GM12878 (cell line): ENCODE measurements around the gene FAM200A. TPM values are rescaled to one million over a fixed set of nuclear protein-coding genes. Genes with fewer than 3 reads are reported as not detected.

Source experiments
- ATAC-seq: fragments of 200-7000 bp; cut with Tn5 transposase; 3 replicates; pipeline ENCODE4 v1.9.1; 2020; ENCODE audit warnings: mild to moderate bottlenecking, moderate library complexity
- BruUV-seq: library from RNA; stranded (reverse); fragments of 400-500 nt; replicated peaks from 2 replicates; lab custom pipeline; 2021; lab: Mats Ljungman, UMichigan
- CTCF ChIA-PET: fragments of 300-600 bp; sonication (Branson Sonifier 250); formaldehyde crosslinking; extraction: SDS; loops from one replicate; lab custom pipeline; 2021; ENCODE audit warnings: inconsistent platforms; lab: Yijun Ruan, JAX
- POLR2A ChIA-PET: fragments of 350-600 bp; formaldehyde crosslinking; extraction: SDS; loops from one replicate; lab custom pipeline; 2021; ENCODE audit warnings: inconsistent platforms; lab: Charles Lee
- RAD21 ChIA-PET: fragments of 300-600 bp; sonication (Branson Sonifier 250); formaldehyde crosslinking; loops from one replicate; lab custom pipeline; 2023; ENCODE audit warnings: antibody characterized with exemption; ENCODE audit not compliant: unreplicated experiment; lab: Charles Lee
- SMC1A ChIA-PET: fragments of 300-600 bp; sonication (Branson Sonifier 250); formaldehyde crosslinking; loops from one replicate; lab custom pipeline; 2023; ENCODE audit not compliant: unreplicated experiment, uncharacterized antibody; lab: Charles Lee
- DNase-seq: peaks from one replicate; pipeline ENCODE4 v3.0.0-alpha.2; 2011; ENCODE audit warnings: low read depth, low spot score
- FAIRE-seq: peaks from 3 replicates; lab custom pipeline; 2011; peaks lifted over from hg19 to GRCh38; lab: Jason Lieb, UNC
- H2AFZ ChIP-seq: 2 replicates; pipeline ENCODE4 v1.6.0; 2011; ENCODE audit warnings: low read depth, low read length, control low read depth; ENCODE audit not compliant: control insufficient read depth
- H3K27ac ChIP-seq: 2 replicates; pipeline ENCODE4 v1.5.1; 2011; ENCODE audit warnings: control low read depth; ENCODE audit not compliant: control insufficient read depth, insufficient read depth
- H3K27me3 ChIP-seq, 2 experiments: replicated peaks in 1 of 2; 2 replicates each; pipeline versions ENCODE4 v1.6.0 to v1.6.1; 2011; ENCODE audit warnings: low read length in 1 of 2; ENCODE audit not compliant: control insufficient read depth in 2 of 2, insufficient read depth in 2 of 2
- H3K36me3 ChIP-seq, 2 experiments: 2 replicates each; pipeline ENCODE4 v1.5.1; 2011; ENCODE audit warnings: low read length in 1 of 2; ENCODE audit not compliant: control insufficient read depth in 2 of 2, insufficient read depth in 2 of 2
- H3K4me1 ChIP-seq: 2 replicates; pipeline ENCODE4 v1.6.1; 2011; ENCODE audit warnings: mild to moderate bottlenecking, low read length, moderate library complexity, mixed read lengths; ENCODE audit not compliant: control insufficient read depth, insufficient read depth
- H3K4me2 ChIP-seq: 2 replicates; pipeline ENCODE4 v1.6.0; 2011; ENCODE audit warnings: control low read depth; ENCODE audit not compliant: control insufficient read depth, insufficient read depth
- H3K4me3 ChIP-seq: fragments of 200-600 bp; sonication (generic); 2 replicates; pipeline ENCODE4 v1.5.1; 2016
- H3K79me2 ChIP-seq: 2 replicates; pipeline ENCODE4 v1.6.0; 2011; ENCODE audit warnings: low read length; ENCODE audit not compliant: control insufficient read depth, insufficient read depth
- H3K9ac ChIP-seq: 2 replicates; pipeline ENCODE4 v1.8.0; 2011; ENCODE audit warnings: low read length, control low read depth, mixed read lengths; ENCODE audit not compliant: control insufficient read depth, insufficient read depth
- H3K9me3 ChIP-seq: replicated peaks from 3 replicates; pipeline ENCODE4 v1.5.1; 2011; ENCODE audit warnings: mild to moderate bottlenecking, low read length; ENCODE audit not compliant: control insufficient read depth, insufficient read depth
- H4K20me1 ChIP-seq: 2 replicates; pipeline ENCODE4 v1.6.0; 2011; ENCODE audit not compliant: control insufficient read depth, insufficient read depth
- BCLAF1 ChIP-seq: fragments of 450-650 bp; IDR thresholded peaks from 2 replicates; pipeline ENCODE4 v1.6.1; 2017; ENCODE audit warnings: antibody characterized with exemption, mild to moderate bottlenecking, moderate library complexity
- CHD2 ChIP-seq: IDR thresholded peaks from 2 replicates; pipeline ENCODE4 v1.6.1; 2011; ENCODE audit warnings: low read depth, low read length, improper control_type of control experiment, borderline replicate concordance
- CHD4 ChIP-seq: fragments of 200-600 bp; sonication (generic); IDR thresholded peaks from 2 replicates; pipeline ENCODE4 v1.6.1; 2016; ENCODE audit warnings: mild to moderate bottlenecking
- EED ChIP-seq: sonication (generic); IDR thresholded peaks from 2 replicates; pipeline ENCODE4 v1.6.1; 2016; ENCODE audit warnings: antibody characterized with exemption, low read depth
- GABPA ChIP-seq: IDR thresholded peaks from 2 replicates; pipeline ENCODE4 v1.6.1; 2014; ENCODE audit warnings: antibody characterized with exemption, low read depth, mild to moderate bottlenecking, inconsistent platforms
- HDAC2 ChIP-seq: fragments of 200-600 bp; sonication (generic); IDR thresholded peaks from 2 replicates; pipeline ENCODE4 v1.6.1; 2017
- LARP7 ChIP-seq: fragments of 450-650 bp; IDR thresholded peaks from 2 replicates; pipeline ENCODE4 v1.6.1; 2017; ENCODE audit warnings: mild to moderate bottlenecking
- MEF2B ChIP-seq: fragments of 450-650 bp; IDR thresholded peaks from 2 replicates; pipeline ENCODE4 v1.6.1; 2018; ENCODE audit warnings: mild to moderate bottlenecking, moderate library complexity; ENCODE audit not compliant: partially characterized antibody, poor library complexity, severe bottlenecking
- MTA2 ChIP-seq: fragments of 450-650 bp; IDR thresholded peaks from 2 replicates; pipeline ENCODE4 v1.6.1; 2016; ENCODE audit warnings: low read depth, mild to moderate bottlenecking, moderate library complexity
- MTA3 ChIP-seq: IDR thresholded peaks from 2 replicates; pipeline ENCODE4 v1.6.1; 2012; ENCODE audit warnings: low read length, inconsistent platforms, borderline replicate concordance
- POU2F2 ChIP-seq: IDR thresholded peaks from 3 replicates; pipeline ENCODE4 v1.6.1; 2011; ENCODE audit warnings: low read depth, mild to moderate bottlenecking, low read length, borderline replicate concordance
- RCOR1 ChIP-seq: conservative IDR thresholded peaks from 2 replicates; pipeline ENCODE4 v1.6.1; 2012; ENCODE audit warnings: low read depth, low read length, improper control_type of control experiment
- RFX5 ChIP-seq: IDR thresholded peaks from 2 replicates; pipeline ENCODE4 v1.6.1; 2011; ENCODE audit warnings: low read depth, low read length, improper control_type of control experiment
- SMAD1 ChIP-seq: fragments of 450-650 bp; IDR thresholded peaks from 2 replicates; pipeline ENCODE4 v1.6.1; 2018; ENCODE audit warnings: mild to moderate bottlenecking, low read depth; ENCODE audit not compliant: partially characterized antibody
- TCF7 ChIP-seq: IDR thresholded peaks from 2 replicates; pipeline ENCODE4 v1.6.1; 2014; ENCODE audit warnings: antibody characterized with exemption, borderline replicate concordance
- ZZZ3 ChIP-seq: IDR thresholded peaks from 2 replicates; pipeline ENCODE4 v1.6.1; 2011; ENCODE audit warnings: low read depth; ENCODE audit not compliant: control insufficient read depth, insufficient read length
- WGBS: methylation state at CpG from one replicate; pipeline ENCODE4 v1.1.6; 2016; ENCODE audit warnings: low lambda C conversion rate; ENCODE audit not compliant: insufficient replicate concordance, insufficient coverage; ENCODE audit errors: missing lambda C conversion rate; 5-methylcytosine and 5-hydroxymethylcytosine counted together
- in situ Hi-C: fragments of 300-500 bp; cut with MboI; formaldehyde crosslinking; loops from 9 replicates; pipeline ENCODE4 v1.14.3; 2018; ENCODE audit warnings: mixed read lengths
- intact Hi-C: fragments of 100-400 bp; cut with micrococcal nuclease; formaldehyde crosslinking; loops from one replicate; pipeline ENCODE4 v1.14.2; 2022; ENCODE audit not compliant: unreplicated experiment
- polyA plus RNA-seq, 11 experiments: library from polyadenylated mRNA; depleted of rRNA in 4 of 11; unstranded in 6 of 11; stranded (reverse) in 5 of 11; fragments of >200 nt; fragmentation: Nextera tagmentation in 4 of 11; fragmentation: Illumina TruSeq in 1 of 11; extraction: Ambion mirVana in 4 of 11; extraction: Trizol in 1 of 11; gene quantifications; 1 replicate in 1 of 11; 2 replicates in 10 of 11; pipeline versions ENCODE4 v1.2.1 to v1.2.3, GENCODE V29; 2011 to 2016; ENCODE audit warnings: inconsistent platforms in 2 of 11, missing spikeins in 2 of 11, low read depth in 1 of 11
- total RNA-seq, 4 experiments: library from RNA; depleted of rRNA in 3 of 4; stranded (reverse); fragments of >200 nt in 3 of 4; fragmentation: Illumina TruSeq in 1 of 4; extraction: Trizol in 1 of 4; gene quantifications; 2 replicates each; pipeline versions ENCODE4 v1.2.1 to v1.2.3, GENCODE V29; 2013 to 2021
- TF ChIP-seq, protein P1 (sequence below): IDR thresholded peaks from 2 replicates; pipeline ENCODE4 v1.6.1; 2011; ENCODE audit warnings: low read depth, mild to moderate bottlenecking, low read length, moderate library complexity, borderline replicate concordance; ENCODE audit errors: extremely low read depth

Gene FAM200A
- total and polyA plus RNA-seq, 10 of the 15 experiments (the other 5 are each of a cell fraction or from before 2014, with no cell fraction given), result 2.7 to 9.0 (median 6.5) TPM

DNA sequence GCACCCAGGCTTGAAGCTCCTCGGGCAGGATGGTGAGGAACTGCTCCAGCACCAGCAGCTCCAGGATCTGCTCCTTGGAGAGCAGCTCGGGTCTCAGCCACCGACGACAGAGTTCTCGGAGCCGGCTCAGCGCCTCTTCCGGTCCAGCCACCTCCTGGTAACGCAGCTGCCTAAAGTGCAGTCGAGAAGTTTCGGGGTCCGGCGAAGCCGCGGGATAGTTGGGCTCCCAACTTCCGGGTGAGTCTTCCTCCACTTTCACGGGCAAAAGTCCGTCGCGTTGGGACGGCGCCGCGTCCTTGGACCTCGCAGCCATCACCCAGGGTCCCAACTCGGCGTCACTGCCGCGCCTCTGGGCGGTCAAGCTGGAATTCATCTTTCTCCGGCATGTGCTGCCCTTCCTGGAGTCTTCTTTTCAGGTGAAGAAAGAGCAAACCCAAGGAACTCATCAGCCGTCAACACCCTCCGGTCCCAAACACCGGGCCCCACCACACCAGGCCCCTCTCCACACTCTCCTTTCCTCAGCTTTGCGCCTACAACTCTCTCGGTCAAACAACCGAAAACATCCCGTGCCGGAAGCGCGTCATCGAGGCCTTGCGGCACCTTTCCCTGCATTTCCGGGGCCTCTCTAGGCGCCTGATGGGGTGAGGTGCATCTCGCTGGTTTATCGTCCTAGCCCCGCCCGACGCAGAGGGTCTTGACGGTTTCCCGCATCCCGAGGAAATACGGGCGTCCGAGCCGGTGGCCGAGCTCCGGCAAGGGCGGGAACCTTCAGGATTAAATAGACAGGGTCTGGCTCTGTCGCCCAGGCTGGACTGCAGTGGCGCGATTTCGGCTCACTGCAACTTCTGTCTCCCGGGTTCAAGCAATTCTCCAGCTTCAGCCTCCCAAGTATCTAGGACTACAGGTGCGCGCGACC is 51.9 kb downstream of the FAM200A start, which contains the start of gene ZNF394:
TSS of gene ZNF394 (minus strand) at position 561 of the 916 bp plus-strand sequence. CDS start at position 373, 188 bp downstream.
- ChIA-PET RAD21 (interaction anchor here (0.6 to 1.4 kb wide), 3 partner anchors 34 to 98 kb away, joined by 3 to 5 read pairs (median 3); partner anchors contain the start of genes ATP5MF, BUD31 and PDAP1), SMC1A (interaction anchor here (1.4 kb wide), 1 partner anchor 10 kb away, joined by 3 read pairs; no protein-coding TSS in a partner anchor), POLR2A (interaction anchor here (0.5 to 2.3 kb wide), 7 partner anchors 12 to 91 kb away, joined by 3 to 15 read pairs (median 3); partner anchors contain the start of genes BUD31 and ZNF655), CTCF (interaction anchor here (0.6 to 1.5 kb wide), 4 partner anchors 16 to 91 kb away, joined by 3 to 4 read pairs (median 3); partner anchors contain the start of genes BUD31, PDAP1 and ZNF655)
- Histone ChIP-seq H3K27ac (peak within 1 kb of the TSS; percentile 92), H3K9ac (peak within 1 kb of the TSS; percentile 94), H3K27me3 (no peaks in the 10 kb centered on the region), H3K4me2 (peak within 1 kb of the TSS; percentile 68), H4K20me1 (no peaks in the 10 kb centered on the region), H3K4me1 (no peaks in the 10 kb centered on the region), H3K36me3 (peaks cover 0 to 10% of the 10 kb centered on the region in 2 experiments; a peak in 1 of 4 replicates), H3K79me2 (peaks cover 44% of the 10 kb centered on the region), H3K4me3 (peak within 1 kb of the TSS; percentile 95), H2AFZ (peak within 1 kb of the TSS; percentile 88), H3K9me3 (peaks cover 6% of the 10 kb centered on the region; the same call in 2 of the 3 replicates)
- FAIRE-seq (no peak), ATAC-seq (peak; percentile 66), DNase-seq (peak; percentile 62)
- BruUV-seq, result TSS peak; percentile 92
- in situ Hi-C loops (no loop called here), intact Hi-C loops (loop anchor here (2.0 kb wide), 2 partner anchors 27 to 59 kb away; partner anchors contain the start of genes ZNF655 and ZNF789)
- under 1% methylated on average over 67 of the region's 68 CpGs for WGBS
- TF ChIP-seq CHD2, result peak; percentile 72
- peak; percentile 91 for TF ChIP-seq LARP7
- TF ChIP-seq BCLAF1, result no peak
- peak; percentile 41 for TF ChIP-seq SMAD1
- TF ChIP-seq MTA2, result peak; percentile 33; the same call in 1 of the 2 replicates
- TF ChIP-seq CHD4, result no peak
- peak; percentile 30; the same call in 1 of the 2 replicates for TF ChIP-seq RFX5
- TF ChIP-seq RCOR1, result no peak
- peak; percentile 59; the same call in 1 of the 2 replicates for TF ChIP-seq MTA3
- TF ChIP-seq ZZZ3, result no peak
- peak; percentile 75 for TF ChIP-seq POU2F2
- TF ChIP-seq, protein P1, sequence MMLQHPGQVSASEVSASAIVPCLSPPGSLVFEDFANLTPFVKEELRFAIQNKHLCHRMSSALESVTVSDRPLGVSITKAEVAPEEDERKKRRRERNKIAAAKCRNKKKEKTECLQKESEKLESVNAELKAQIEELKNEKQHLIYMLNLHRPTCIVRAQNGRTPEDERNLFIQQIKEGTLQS, result no peak
- peak; percentile 37 for TF ChIP-seq EED
- TF ChIP-seq MEF2B, result no peak
- TF ChIP-seq GABPA, result peak; percentile 98
- no peak for TF ChIP-seq HDAC2
- TF ChIP-seq TCF7, result no peak
